ENCODE results near the gene PLEKHA7.
"Not testable (repeated sequence)": the region's sequence is repeated elsewhere in the genome, so short reads cannot be mapped to it uniquely, and the experiment has no call there.

The PLEKHA7 gene

GRCh38 chr11:17012179-17012578 is 2.0 kb downstream of the PLEKHA7 start:
- DNase-seq (ENCODE audit: low read depth, low spot score): no peak

- DNase-seq (ENCODE audit: low read depth, low spot score): no peak
These were observed 3.3 kb downstream of the PLEKHA7 start for GRCh38 chr11:17010851-17011420.

- DNase-seq (ENCODE audit: low read depth, low spot score): no peak
These were observed 6.1 kb downstream of the PLEKHA7 start for GRCh38 chr11:17008099-17008498.

- DNase-seq (ENCODE audit: low read depth, low spot score): no peak
These were observed 8.6 kb downstream of the PLEKHA7 start for GRCh38 chr11:17005646-17006045.

- DNase-seq (ENCODE audit: low read depth, low spot score): no peak
These were observed 9.6 kb downstream of the PLEKHA7 start for GRCh38 chr11:17004486-17005148.

GRCh38 chr11:17003426-17003825 is 10.8 kb downstream of the PLEKHA7 start:
- DNase-seq (ENCODE audit: low read depth, low spot score): no peak

- no peak for DNase-seq (ENCODE audit: low read depth, low spot score)
These were observed 11.7 kb downstream of the PLEKHA7 start for GRCh38 chr11:17002543-17002942.

GRCh38 chr11:17001806-17002205 is 12.4 kb downstream of the PLEKHA7 start:
- DNase-seq (ENCODE audit: low read depth, low spot score): no peak

GRCh38 chr11:17000987-17001386 is 13.2 kb downstream of the PLEKHA7 start:
- DNase-seq (ENCODE audit: low read depth, low spot score): no peak

- DNase-seq (ENCODE audit: low read depth, low spot score): not testable (repeated sequence)
These were observed 14.0 kb downstream of the PLEKHA7 start for GRCh38 chr11:17000253-17000652.

GRCh38 chr11:16999116-16999515 is 15.1 kb downstream of the PLEKHA7 start:
- no peak for DNase-seq (ENCODE audit: low read depth, low spot score)

GRCh38 chr11:16997624-16998023 is 16.6 kb downstream of the PLEKHA7 start:
- DNase-seq (ENCODE audit: low read depth, low spot score): no peak

GRCh38 chr11:16993495-16993894 is 20.7 kb downstream of the PLEKHA7 start:
- DNase-seq (ENCODE audit: low read depth, low spot score): no peak

- no peak for DNase-seq (ENCODE audit: low read depth, low spot score)
These were observed 21.4 kb downstream of the PLEKHA7 start for GRCh38 chr11:16992846-16993245.

- DNase-seq (ENCODE audit: low read depth, low spot score): no peak
These were observed 24.7 kb downstream of the PLEKHA7 start for GRCh38 chr11:16989554-16989953.

- DNase-seq (ENCODE audit: low read depth, low spot score): no peak
These were observed 27.0 kb downstream of the PLEKHA7 start for GRCh38 chr11:16987205-16987568.

- DNase-seq (ENCODE audit: low read depth, low spot score): no peak
These were observed 27.6 kb downstream of the PLEKHA7 start for GRCh38 chr11:16986434-16987204.

- DNase-seq (ENCODE audit: low read depth, low spot score): no peak
These were observed 28.9 kb downstream of the PLEKHA7 start for GRCh38 chr11:16985297-16985696.

GRCh38 chr11:16984229-16984628 is 30.0 kb downstream of the PLEKHA7 start:
- no peak for DNase-seq (ENCODE audit: low read depth, low spot score)

GRCh38 chr11:16982809-16983208 is 31.4 kb downstream of the PLEKHA7 start:
- DNase-seq (ENCODE audit: low read depth, low spot score): no peak

GRCh38 chr11:16982256-16982671 is 31.9 kb downstream of the PLEKHA7 start:
- DNase-seq (ENCODE audit: low read depth, low spot score): no peak

- peak; percentile 61 for DNase-seq (ENCODE audit: low read depth, low spot score)
These were observed 32.5 kb downstream of the PLEKHA7 start for GRCh38 chr11:16981651-16982194.

Measured in smooth muscle cell of the brain vasculature (primary cell).